Urinary bladder (tissue), 4 donors: ENCODE results near the gene C2orf42. TPM values are rescaled to one million over a fixed set of nuclear protein-coding genes. Genes with fewer than 3 reads are reported as not detected.
A peak's percentile ranks its signal among the peaks of the same experiment; 100 is the strongest.
"Not testable (repeated sequence)": the region's sequence is repeated elsewhere in the genome, so short reads cannot be mapped to it uniquely, and the experiment has no call there.

Experiments used
- DNase-seq: peaks from one replicate; pipeline ENCODE4 v3.0.0-alpha.2; 2015; ENCODE audit errors: extremely low spot score
- H3K27ac ChIP-seq: one replicate; pipeline ENCODE4 v1.5.1; 2013; ENCODE audit warnings: low read depth, mild to moderate bottlenecking, moderate library complexity
- H3K36me3 ChIP-seq: one replicate; pipeline ENCODE4 v1.6.1; 2013; ENCODE audit warnings: mild to moderate bottlenecking, moderate library complexity; ENCODE audit not compliant: insufficient read depth
- H3K4me1 ChIP-seq: one replicate; pipeline ENCODE4 v1.6.1; 2013; ENCODE audit warnings: mild to moderate bottlenecking, moderate library complexity; ENCODE audit not compliant: insufficient read depth
- H3K4me3 ChIP-seq: one replicate; pipeline ENCODE4 v1.5.1; 2013; ENCODE audit warnings: low read depth, low read length
- WGBS: extraction: QIAGEN DNeasy Blood & Tissue Kit; methylation state at CpG from one replicate; pipeline ENCODE4 v1.1.7; 2013; 5-methylcytosine and 5-hydroxymethylcytosine counted together
- polyA plus RNA-seq: library from polyadenylated mRNA; stranded (reverse); fragments of 200-250 nt; gene quantifications from one replicate; pipeline ENCODE4 v1.2.3, GENCODE V29; 2013
- total RNA-seq: library from RNA; depleted of rRNA; stranded (reverse); fragments of >200 nt; gene quantifications from one replicate; pipeline ENCODE4 v1.2.3, GENCODE V29; 2014
- donor health status: healthy with polysubstance abuse.
- donor health status: healthy.

The C2orf42 gene
- total and polyA plus RNA-seq, 2 donors, result 12.7 to 19.1 TPM

DNA sequence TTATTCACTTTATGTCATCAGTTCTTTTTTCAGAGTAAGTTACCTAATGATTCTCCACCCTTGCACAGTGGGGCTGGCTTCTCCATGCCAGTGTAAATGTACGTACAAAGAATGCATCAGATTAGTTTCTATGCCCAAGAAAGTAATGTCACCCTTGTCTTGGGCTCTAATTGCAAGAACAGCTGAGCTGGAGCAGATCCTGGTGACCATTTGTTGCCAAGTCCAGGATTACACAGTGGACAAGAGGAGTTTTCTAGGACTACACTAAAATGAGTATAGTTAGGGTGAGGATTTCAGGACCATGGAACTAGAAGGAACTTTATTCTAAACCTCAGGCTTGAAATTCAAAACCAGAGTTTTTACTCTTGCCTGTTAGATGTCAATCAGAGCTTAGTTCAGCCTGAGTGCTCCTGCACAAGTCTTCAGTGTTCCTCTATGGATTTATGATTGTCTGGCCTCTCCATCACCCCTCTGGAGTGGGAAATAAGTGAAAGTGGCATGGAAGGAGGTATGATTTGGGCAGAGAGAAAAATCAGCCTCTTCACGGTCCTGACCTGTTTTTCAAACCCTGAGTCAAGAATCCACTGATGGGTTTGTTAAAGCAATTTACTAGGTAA is 73.8 kb downstream of the C2orf42 start:
- Histone ChIP-seq H3K36me3 (no peaks in the 10 kb centered on the region), H3K27ac (no peak overlapping the region), H3K4me1 (no peaks in the 10 kb centered on the region), H3K4me3 (no peak overlapping the region)
- no peak for DNase-seq
- 76% methylated on average over 2 of the region's 2 CpGs for WGBS

DNA sequence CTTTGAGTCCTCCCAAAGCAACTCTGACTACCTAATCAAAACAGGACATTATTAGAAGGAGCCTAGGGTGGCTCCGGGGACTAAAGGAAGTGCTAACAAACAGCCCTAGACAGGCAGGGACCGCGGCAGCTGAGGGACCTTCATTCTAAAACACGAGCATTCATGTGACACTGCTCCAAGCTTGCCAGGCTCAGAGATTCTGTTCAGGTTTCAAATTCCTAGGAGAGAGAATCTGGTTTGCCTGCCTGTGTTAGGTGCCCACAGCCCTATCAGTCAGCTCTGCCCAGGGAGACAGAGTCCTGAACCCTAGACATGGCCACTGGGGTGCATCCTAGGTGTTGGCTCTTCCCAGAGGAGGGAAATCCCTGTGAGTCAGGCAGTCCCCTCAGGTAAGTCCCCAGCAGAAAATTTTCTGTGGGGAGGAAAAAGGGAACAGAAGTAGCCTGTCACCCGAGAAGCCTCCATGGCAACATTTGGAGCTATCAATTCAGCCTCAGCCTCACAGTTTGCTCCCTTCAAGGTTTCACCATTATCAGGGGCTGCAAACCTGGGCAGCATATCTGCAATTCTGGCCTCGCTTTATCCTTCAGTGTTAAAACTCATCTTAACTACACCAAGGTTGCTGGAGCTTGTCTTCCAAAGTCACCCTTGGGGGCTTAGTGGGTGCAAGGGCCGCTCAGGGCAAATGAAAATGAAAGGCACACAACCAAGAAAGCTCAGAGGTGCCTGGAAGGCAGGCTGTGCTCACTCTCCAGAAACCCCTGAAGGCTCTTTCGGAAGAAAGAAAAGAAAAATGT is 75.0 kb downstream of the C2orf42 start:
- no peak for DNase-seq
- 74% methylated on average over 8 of the region's 8 CpGs for WGBS
- Histone ChIP-seq H3K4me3 (no peak overlapping the region), H3K4me1 (no peaks in the 10 kb centered on the region), H3K27ac (no peak overlapping the region), H3K36me3 (no peaks in the 10 kb centered on the region)

DNA sequence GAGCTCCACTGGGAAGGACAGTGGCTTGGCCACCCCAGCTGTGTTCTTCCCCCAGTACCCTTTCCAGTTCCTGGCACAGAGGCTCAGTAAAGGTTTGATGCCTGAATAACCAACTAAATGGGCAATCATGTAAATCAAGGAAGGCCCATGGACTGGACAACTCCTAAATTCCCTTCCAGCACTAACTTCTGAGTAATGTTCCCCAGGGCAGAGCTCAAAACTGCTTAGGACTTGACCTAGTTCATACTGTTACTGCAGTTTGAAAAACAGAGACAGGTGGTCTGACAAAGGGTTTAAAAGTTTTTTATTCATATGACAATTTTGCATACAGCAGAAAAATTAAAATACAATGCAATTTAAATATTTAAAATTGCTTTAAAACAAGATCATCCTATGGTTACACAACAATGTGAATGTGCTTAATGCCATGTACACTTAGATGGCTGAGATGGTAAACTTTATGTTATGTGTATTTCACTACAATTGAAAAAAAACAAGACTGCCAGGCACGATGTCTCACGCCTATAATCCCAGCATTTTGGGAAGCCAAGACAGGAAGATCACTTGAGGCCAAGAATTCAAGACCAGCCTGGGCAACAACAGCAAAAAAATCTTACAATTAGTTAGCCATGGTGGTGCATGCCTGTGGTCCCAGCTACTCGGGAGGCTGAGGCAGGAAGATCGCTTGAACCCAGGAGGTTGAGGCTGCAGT is 77.3 kb downstream of the C2orf42 start:
- Histone ChIP-seq H3K4me1 (no peaks in the 10 kb centered on the region), H3K36me3 (no peaks in the 10 kb centered on the region), H3K27ac (no peak overlapping the region), H3K4me3 (no peak overlapping the region)
- no peak for DNase-seq
- WGBS, result 87% methylated on average over 4 of the region's 4 CpGs

DNA sequence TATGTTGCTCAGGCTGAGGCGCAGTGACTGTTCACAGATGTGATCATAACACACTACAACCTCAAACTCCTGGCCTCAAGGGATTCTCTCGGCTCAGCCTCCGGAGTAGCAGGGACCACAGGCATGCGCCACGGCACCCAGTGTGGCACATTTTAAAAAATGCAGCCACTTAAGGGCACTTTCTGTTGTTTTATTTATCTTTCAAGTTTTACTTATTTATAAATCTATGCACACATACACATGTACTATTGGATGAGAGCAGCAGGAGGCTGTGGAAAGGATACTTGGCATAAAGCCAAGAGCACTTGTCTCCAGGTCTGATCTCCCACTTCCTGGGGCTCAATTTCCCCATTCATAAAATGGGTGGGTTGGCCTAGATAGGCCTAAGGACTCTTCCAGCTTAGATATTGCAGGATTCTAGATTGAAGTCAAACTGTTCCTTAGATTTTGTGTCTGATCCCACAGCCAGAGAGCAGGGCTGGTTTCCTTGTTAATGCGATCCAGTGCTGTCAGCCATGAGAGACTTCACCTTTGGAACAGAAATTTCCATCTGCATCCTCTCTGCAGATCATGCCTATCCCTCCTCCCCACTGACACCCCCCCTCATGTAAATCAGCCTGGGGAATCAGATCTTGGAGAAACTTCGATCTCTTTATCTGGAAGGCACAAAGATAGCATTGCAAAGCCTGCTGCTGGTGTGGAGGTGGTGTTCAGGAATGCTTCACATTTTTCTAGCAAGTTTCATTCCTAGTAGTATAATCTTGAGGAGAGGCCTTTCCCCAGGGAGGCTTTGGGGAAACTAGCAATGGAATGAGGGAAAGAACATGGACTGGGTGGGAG is 78.8 kb downstream of the C2orf42 start:
- 79% methylated on average over 7 of the region's 7 CpGs for WGBS
- Histone ChIP-seq H3K36me3 (no peaks in the 10 kb centered on the region), H3K4me1 (no peaks in the 10 kb centered on the region), H3K4me3 (no peak overlapping the region), H3K27ac (no peak overlapping the region)
- DNase-seq, result no peak

DNA sequence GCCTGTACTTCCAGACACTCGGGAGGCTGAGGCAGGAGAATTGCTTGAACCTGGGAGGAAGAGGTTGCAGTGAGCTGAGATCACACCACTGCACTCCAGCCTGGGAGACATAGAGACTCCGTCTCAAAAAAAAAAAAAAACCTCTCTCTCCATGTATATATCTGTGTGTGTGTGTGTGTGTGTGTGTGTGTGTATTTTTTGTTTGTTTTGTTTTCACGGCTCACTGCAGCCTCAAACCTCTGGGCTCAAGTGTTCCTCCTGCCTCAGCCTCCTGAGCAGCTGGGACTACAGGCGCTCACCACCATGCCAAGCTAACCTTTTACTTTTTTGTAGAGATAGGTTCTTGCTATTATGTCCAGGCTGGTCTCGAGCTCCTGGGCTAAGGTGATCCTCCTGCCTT is 80.4 kb downstream of the C2orf42 start:
- 93% methylated on average over 5 of the region's 5 CpGs for WGBS
- H3K36me3 ChIP-seq, H3K4me1 ChIP-seq, DNase-seq, H3K4me3 ChIP-seq, H3K27ac ChIP-seq: not testable (repeated sequence)

DNA sequence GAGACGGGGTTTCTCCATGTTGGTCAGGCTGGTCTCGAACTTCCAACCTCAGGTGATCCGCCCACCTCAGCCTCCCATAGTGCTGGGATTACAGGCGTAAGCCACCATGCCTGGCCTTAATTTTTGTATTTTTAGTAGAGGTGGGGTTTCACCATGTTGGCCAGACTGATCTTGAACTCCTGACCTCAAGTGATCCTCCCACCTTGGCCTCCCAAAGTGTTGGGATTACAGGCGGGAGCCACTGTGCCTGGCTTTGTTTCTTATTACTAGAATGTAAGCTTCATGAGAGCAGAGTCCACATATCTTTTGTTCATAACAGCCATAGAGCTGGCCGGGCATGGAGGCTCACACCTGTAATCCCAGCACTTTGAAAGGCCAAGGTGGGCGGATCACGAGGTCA is 84.7 kb downstream of the C2orf42 start:
- H3K27ac ChIP-seq, DNase-seq, H3K4me3 ChIP-seq, H3K36me3 ChIP-seq, H3K4me1 ChIP-seq: not testable (repeated sequence)
- 96% methylated on average over 8 of the region's 8 CpGs for WGBS

DNA sequence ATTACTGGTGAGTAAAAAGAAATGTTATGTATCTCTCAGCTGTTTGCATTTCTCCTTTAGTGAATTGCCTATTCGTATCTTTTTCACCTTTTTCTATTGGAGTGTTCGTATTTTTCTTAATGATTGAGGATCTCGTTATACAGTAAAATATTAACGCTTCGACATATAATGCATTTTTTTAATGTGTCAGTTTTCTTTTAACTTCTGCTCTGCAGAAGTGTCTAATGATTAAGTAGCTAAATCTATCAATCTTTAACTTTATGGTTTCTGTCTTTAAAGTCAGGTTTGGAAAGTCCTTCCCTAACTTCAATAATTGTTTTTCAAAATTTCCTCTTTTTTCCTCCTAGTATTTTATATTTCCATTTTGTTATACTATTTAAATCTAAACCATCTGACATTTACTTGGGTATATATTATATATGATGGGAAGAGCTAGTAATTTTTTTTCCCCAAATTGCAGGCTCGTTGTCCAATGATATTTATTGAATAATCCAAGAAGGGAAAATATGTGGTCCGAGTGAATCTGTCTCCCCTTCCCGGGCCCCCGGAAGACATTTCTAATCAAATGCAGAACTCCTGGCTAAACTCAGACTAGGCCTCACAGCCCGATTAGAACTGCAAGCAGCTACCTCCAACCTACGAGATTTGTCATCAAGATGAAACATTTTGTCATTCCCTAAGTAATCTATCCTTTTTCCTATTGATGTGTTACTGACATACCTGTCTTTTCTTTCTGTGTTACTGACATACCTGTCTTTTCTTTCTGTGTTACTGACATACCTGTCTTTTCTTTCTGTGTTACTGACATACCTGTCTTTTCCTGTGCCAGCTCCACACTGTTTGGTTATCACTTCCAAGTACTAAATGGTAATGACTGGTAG is 86.3 kb downstream of the C2orf42 start:
- H3K27ac ChIP-seq, result peak overlapping the region; percentile 50
- WGBS, result 49% methylated on average over 11 of the region's 11 CpGs
- H3K4me3 ChIP-seq, result no peak overlapping the region
- DNase-seq, result peak; percentile 79
- H3K4me1 ChIP-seq, result no peaks in the 10 kb centered on the region
- no peaks in the 10 kb centered on the region for H3K36me3 ChIP-seq

DNA sequence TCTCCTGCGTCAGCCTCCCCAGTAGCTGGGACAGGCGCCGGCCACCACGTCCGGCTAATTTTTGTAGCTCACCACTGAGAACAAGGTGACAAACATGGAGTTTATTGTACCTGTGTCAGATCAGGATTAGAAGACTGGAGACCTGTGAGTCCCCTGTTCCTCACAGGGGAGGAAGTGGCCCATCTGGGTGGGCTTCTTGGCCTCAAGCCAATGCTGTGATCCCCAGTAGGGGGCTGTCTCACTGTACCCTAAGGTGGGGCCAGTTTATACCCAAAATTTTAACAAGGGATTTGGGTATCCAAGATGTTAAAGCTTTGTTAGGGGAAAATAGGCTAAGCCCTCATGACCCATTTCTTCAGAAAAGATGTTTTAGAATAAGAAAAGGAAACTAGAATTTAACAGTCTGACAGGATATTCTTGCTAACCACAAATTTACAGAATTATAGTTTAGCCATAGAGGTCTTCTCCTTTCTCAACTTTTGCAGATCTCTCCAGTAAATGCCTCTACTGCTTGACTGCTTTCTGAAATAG is 87.2 kb downstream of the C2orf42 start:
- Histone ChIP-seq H3K4me3 (no peak overlapping the region), H3K36me3 (no peaks in the 10 kb centered on the region), H3K27ac (no peak overlapping the region), H3K4me1 (no peaks in the 10 kb centered on the region)
- DNase-seq, result no peak
- WGBS, result 91% methylated on average over 5 of the region's 5 CpGs

DNA sequence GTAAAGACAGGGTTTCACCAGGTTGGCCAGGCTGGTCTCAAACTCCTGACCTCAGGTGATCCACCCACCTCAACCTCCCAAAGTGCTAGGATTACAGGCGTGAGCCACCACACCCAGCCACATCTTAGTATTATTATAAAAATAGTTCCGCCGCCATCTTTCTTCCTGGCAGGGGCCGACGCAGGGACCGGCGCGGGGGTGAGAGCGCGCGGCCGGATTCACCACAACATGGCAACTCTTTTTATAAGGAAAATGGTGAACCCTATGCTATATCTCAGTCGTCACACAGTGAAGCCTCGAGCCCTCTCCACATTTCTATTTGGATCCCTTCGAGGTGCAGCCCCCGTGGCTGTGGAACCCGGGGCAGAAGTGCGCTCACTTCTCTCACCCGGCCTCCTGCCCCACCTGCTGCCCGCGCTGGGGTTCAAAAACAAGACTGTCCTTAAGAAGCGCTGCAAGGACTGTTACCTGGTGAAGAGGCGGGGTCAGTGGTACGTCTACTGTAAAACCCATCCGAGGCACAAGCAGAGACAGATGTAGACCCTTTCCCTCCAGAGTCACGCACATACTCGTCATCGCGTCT is 88.4 kb downstream of the C2orf42 start:
- H3K4me1 ChIP-seq, H3K4me3 ChIP-seq, H3K27ac ChIP-seq, H3K36me3 ChIP-seq, DNase-seq: not testable (repeated sequence)
- WGBS, result 93% methylated on average over 29 of the region's 29 CpGs

DNA sequence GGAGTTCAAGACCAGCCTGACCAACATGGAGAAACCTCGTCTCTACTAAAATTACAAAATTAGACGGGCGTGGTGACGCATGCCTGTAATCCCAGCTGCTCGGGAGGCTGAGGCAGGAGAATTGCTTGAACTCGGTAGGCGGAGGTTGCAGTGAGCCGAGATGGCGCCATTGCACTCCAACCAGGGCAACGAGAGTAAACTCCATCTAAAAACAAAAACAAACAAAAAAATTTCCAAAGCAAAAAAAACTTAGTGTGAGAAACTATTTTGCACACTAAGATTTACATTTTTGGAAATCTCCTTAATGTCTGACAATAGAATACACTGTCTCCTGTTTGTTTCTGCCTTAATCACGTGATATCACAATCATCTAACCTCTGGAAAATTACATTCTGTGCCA is 89.1 kb downstream of the C2orf42 start:
- DNase-seq, H3K27ac ChIP-seq, H3K4me1 ChIP-seq, H3K36me3 ChIP-seq, H3K4me3 ChIP-seq: not testable (repeated sequence)
- 94% methylated on average over 11 of the region's 11 CpGs for WGBS

DNA sequence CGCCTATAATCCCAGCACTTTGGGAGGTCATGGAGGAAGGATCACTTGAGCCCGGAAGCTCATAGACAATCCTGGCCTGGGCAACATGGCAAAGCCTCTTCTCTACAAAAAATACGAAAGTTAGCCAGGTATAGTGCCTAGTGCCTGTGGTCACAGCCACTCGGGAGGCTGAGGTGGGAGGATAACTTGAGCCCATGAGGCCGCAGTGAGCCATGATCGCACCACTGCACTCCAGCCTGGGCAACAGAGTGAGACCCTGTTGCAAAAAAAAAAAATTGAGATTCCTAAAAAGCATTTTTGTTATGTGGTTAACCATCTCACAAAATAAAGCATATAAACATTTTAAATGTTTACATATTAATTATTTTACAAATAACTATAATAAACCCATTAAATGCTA is 89.6 kb downstream of the C2orf42 start:
- Histone ChIP-seq H3K4me1 (no peaks in the 10 kb centered on the region), H3K27ac (no peak overlapping the region), H3K4me3 (no peak overlapping the region), H3K36me3 (no peaks in the 10 kb centered on the region)
- no peak for DNase-seq
- 97% methylated on average over 6 of the region's 6 CpGs for WGBS
